ENCODE data around the gene MYADM. TPM values are rescaled to one million over a fixed set of nuclear protein-coding genes. Genes with fewer than 3 reads are reported as not detected.

Gene MYADM
- total RNA-seq, 2 donors from 2014 or later = 112 to 157 TPM

- no peak overlapping the region for H3K4me3 Mint-ChIP-seq
- peaks cover 6% of the 10 kb centered on the region for H3K4me1 Mint-ChIP-seq
- no peaks in the 10 kb centered on the region for H3K9me3 ChIP-seq (ENCODE audit: control insufficient read depth, low read length)
- no peak overlapping the region for H3K27ac Mint-ChIP-seq
- TF ChIP-seq CTCF (conservative IDR thresholded peaks at IDR 0.05) = no peak
- 27 to 28% methylated on average over 5 of the region's 6 CpGs for WGBS, 2 experiments (ENCODE audit: insufficient coverage in 1 of 2, insufficient read length in 1 of 2)
- no peak for DNase-seq
- peaks cover 54% of the 10 kb centered on the region for H3K27me3 ChIP-seq (ENCODE audit: control insufficient read depth, insufficient read depth, low read length, poor library complexity, severe bottlenecking)
- no peaks in the 10 kb centered on the region for H3K9me3 Mint-ChIP-seq
- H3K36me3 ChIP-seq (ENCODE audit: control insufficient read depth, insufficient read depth, low read length) = peaks cover under 1% of the 10 kb centered on the region
- no peaks in the 10 kb centered on the region for H3K4me1 ChIP-seq (ENCODE audit: control insufficient read depth, insufficient read depth, low read length)
- H3K27ac ChIP-seq (ENCODE audit: low read depth, low read length) = peak overlapping the region; percentile 12
- no peak overlapping the region for H3K9ac ChIP-seq (ENCODE audit: extremely low read depth, low read length, poor library complexity, severe bottlenecking)
- peak overlapping the region; percentile 77 for H3K4me3 ChIP-seq (ENCODE audit: low read length)
- H3K27me3 Mint-ChIP-seq (ENCODE audit: insufficient read depth) = peaks cover 36% of the 10 kb centered on the region
- H3K36me3 Mint-ChIP-seq (ENCODE audit: low read depth) = no peaks in the 10 kb centered on the region
Measured at GRCh38 chr19:53880711-53881481, 13.2 kb downstream of the MYADM start.

DNA sequence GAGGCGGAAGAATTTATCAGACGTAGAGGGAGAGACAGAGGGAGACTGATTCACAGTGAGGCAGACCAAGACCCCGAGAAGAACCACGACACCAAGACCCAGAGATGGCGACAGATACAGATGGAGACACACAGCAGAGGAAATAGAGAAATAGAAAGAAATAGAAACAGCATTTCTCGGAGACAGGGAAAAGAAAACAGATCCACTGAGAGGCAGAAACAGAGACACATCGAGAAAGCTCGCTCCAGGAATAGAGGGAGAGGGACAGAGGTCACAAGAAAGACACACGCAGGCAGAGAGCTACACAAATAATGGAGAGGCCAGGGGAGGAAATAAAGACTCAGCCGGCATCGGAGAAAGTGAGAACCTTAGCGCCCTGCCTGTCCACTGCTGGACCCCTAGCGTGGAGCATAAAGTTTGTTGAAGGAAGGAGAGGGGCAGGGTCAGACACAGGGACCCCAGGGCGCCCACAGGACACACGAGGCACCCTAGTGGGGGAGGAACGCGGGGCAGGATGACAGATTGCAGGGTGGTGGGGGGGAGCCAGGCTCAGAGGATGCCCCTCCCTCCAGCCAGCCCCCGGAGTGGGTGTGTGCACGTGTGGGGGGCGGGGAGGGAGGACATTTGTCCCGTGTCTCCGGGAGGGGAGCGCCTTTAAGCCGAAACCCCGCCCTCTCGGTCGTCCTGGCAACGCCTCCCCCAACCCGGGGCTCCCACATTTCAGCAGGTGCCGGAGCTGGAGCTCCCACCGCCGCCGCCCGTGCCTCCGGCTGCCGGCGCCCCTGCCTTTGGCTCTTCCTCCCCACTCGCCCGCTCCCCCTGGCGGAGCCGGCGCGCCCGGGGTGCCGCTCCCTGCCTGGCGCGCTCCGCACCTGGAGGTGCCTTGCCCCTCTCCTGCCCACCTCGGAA lies 14.1 kb downstream of the MYADM start, which contains the start of gene PRKCG:
TSS of gene PRKCG (plus strand) at position 716 of the 909 bp plus-strand sequence. CDS start 298 bp downstream, outside the sequence.
- 3 to 4% methylated on average over 28 to 48 of the region's 49 CpGs for WGBS, 2 experiments (ENCODE audit: insufficient coverage in 1 of 2, insufficient read length in 1 of 2)
- peak; percentile 71 for TF ChIP-seq CTCF (conservative IDR thresholded peaks at IDR 0.05)
- Histone ChIP-seq H3K4me1 (ENCODE audit: control insufficient read depth, insufficient read depth, low read length) (no peaks in the 10 kb centered on the region), H3K36me3 (ENCODE audit: control insufficient read depth, insufficient read depth, low read length) (no peaks in the 10 kb centered on the region), H3K27me3 (ENCODE audit: control insufficient read depth, insufficient read depth, low read length, poor library complexity, severe bottlenecking) (peaks cover 54% of the 10 kb centered on the region), H3K27ac (ENCODE audit: low read depth, low read length) (peak within 1 kb of the TSS; percentile 12), H3K4me3 (ENCODE audit: low read length) (peak within 1 kb of the TSS; percentile 77), H3K9ac (ENCODE audit: extremely low read depth, low read length, poor library complexity, severe bottlenecking) (peak within 1 kb of the TSS; percentile 9), H3K9me3 (ENCODE audit: control insufficient read depth, low read length) (no peaks in the 10 kb centered on the region)
- no peaks in the 10 kb centered on the region for H3K36me3 Mint-ChIP-seq (ENCODE audit: low read depth)
- DNase-seq = peak; percentile 85
- no peak within 1 kb of the TSS for H3K4me3 Mint-ChIP-seq
- no peak within 1 kb of the TSS for H3K27ac Mint-ChIP-seq
- H3K27me3 Mint-ChIP-seq (ENCODE audit: insufficient read depth) = peaks cover 36% of the 10 kb centered on the region
- peaks cover 6% of the 10 kb centered on the region for H3K4me1 Mint-ChIP-seq
- no peaks in the 10 kb centered on the region for H3K9me3 Mint-ChIP-seq

GRCh38 chr19:53882391-53883050 lies 14.8 kb downstream of the MYADM start:
- Histone ChIP-seq H3K9ac (ENCODE audit: extremely low read depth, low read length, poor library complexity, severe bottlenecking) (no peak overlapping the region), H3K36me3 (ENCODE audit: control insufficient read depth, insufficient read depth, low read length) (no peaks in the 10 kb centered on the region), H3K27me3 (ENCODE audit: control insufficient read depth, insufficient read depth, low read length, poor library complexity, severe bottlenecking) (peaks cover 54% of the 10 kb centered on the region), H3K4me3 (ENCODE audit: low read length) (peak overlapping the region; percentile 77), H3K9me3 (ENCODE audit: control insufficient read depth, low read length) (no peaks in the 10 kb centered on the region), H3K27ac (ENCODE audit: low read depth, low read length) (no peak overlapping the region), H3K4me1 (ENCODE audit: control insufficient read depth, insufficient read depth, low read length) (no peaks in the 10 kb centered on the region)
- TF ChIP-seq CTCF (conservative IDR thresholded peaks at IDR 0.05) = no peak
- Mint-ChIP-seq H3K4me3 (no peak overlapping the region), H3K27me3 (ENCODE audit: insufficient read depth) (peaks cover 36% of the 10 kb centered on the region), H3K27ac (no peak overlapping the region), H3K9me3 (no peaks in the 10 kb centered on the region), H3K36me3 (ENCODE audit: low read depth) (no peaks in the 10 kb centered on the region), H3K4me1 (peaks cover 6% of the 10 kb centered on the region)
- WGBS, 2 experiments (ENCODE audit: insufficient coverage in 1 of 2, insufficient read length in 1 of 2) = 9 to 12% methylated on average over 13 to 18 of the region's 18 CpGs
- no peak for DNase-seq

Measured in endodermal cell (in vitro differentiated cells).